ENCODE data around the gene SEMA3B. TPM values are rescaled to one million over a fixed set of nuclear protein-coding genes. Genes with fewer than 3 reads are reported as not detected.
"Not testable (repeated sequence)": the region's sequence is repeated elsewhere in the genome, so short reads cannot be mapped to it uniquely, and the experiment has no call there.

The SEMA3B gene
- total and polyA plus RNA-seq, 4 donors: 19.1 to 139 (median 64.3) TPM

DNA sequence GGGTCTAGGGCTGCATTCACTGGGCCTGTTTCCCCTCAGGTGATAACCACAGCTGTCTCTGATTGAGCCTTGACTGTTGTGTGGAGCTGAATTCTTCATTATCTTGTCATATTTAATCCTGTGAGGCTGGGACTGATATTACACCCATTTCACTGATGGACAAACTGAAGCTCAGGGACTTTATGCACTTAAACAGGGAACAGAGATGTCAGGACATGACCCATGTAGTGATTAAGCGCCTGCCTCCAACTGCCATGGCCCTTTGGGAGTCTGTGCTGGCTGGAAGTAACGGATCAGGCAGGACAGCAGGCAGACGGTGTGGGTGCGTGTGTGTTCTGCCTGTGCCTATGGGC is 25.4 kb upstream of the SEMA3B start:
- no peak overlapping the region for H3K4me3 ChIP-seq (ENCODE audit: low read depth, low read length)
- 86% methylated on average over 4 of the region's 4 CpGs for WGBS (ENCODE audit: insufficient coverage)

GRCh38 chr3:50244813-50245212 is 24.1 kb upstream of the SEMA3B start:
- not testable (repeated sequence) for H3K4me3 ChIP-seq (ENCODE audit: low read depth, low read length); DNase-seq (ENCODE audit: low read depth in 4 of 6, low spot score in 6 of 6); H3K9me3 ChIP-seq (ENCODE audit: control insufficient read depth, insufficient read depth, low read length); H3K27me3 ChIP-seq (ENCODE audit: control insufficient read depth, insufficient read depth, low read length)
- Histone ChIP-seq H3K27ac (ENCODE audit: low read depth, low read length) (peak overlapping the region; percentile 94), H3K36me3 (ENCODE audit: control insufficient read depth, insufficient read depth, low read length) (peaks cover 69% of the 10 kb centered on the region), H3K4me1 (ENCODE audit: control insufficient read depth, insufficient read depth, low read length) (peaks cover 90% of the 10 kb centered on the region)
- 71% methylated on average over 2 of the region's 6 CpGs for WGBS (ENCODE audit: insufficient coverage)

More for the DNA sequence above, 25.4 kb upstream of the SEMA3B start:
- Histone ChIP-seq H3K36me3 (ENCODE audit: control insufficient read depth, insufficient read depth, low read length) (peaks cover 66% of the 10 kb centered on the region), H3K9me3 (ENCODE audit: control insufficient read depth, insufficient read depth, low read length) (no peaks in the 10 kb centered on the region), H3K27me3 (ENCODE audit: control insufficient read depth, insufficient read depth, low read length) (no peaks in the 10 kb centered on the region), H3K4me1 (ENCODE audit: control insufficient read depth, insufficient read depth, low read length) (peaks cover 90% of the 10 kb centered on the region), H3K27ac (ENCODE audit: low read depth, low read length) (peak overlapping the region; percentile 6)
- DNase-seq (ENCODE audit: low read depth in 4 of 6, low spot score in 6 of 6): no peak

DNA sequence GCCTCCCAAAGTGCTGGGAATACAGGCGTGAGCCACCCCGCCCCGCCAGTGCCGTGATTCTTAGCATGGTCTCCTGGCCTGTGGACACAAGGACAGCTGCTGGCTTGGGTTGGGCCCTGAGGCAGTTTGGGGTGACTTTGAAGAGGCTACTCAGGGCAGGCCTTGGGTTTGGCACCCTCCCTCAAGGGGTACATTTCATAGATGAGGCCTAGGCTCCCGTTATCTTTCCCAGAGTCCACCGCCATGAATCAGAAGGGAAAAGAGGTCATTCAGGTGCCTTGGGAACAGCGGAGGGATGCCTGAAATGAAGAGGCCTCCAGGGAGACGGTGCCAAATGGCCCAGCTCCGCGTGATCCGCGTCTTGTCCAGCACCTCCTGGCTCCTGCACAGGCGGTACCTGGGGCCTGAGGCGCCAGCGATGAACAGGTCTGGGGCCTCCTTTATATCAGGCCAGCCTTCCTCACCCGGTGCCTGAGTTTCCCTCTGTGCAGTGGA is 23.6 kb upstream of the SEMA3B start:
- H3K36me3 ChIP-seq (ENCODE audit: control insufficient read depth, insufficient read depth, low read length): peaks cover 68% of the 10 kb centered on the region
- H3K27ac ChIP-seq (ENCODE audit: low read depth, low read length): peak overlapping the region; percentile 94
- no peak for DNase-seq (ENCODE audit: low read depth in 4 of 6, low spot score in 6 of 6)
- no peaks in the 10 kb centered on the region for H3K9me3 ChIP-seq (ENCODE audit: control insufficient read depth, insufficient read depth, low read length)
- peak overlapping the region; percentile 45 for H3K4me3 ChIP-seq (ENCODE audit: low read depth, low read length)
- WGBS (ENCODE audit: insufficient coverage): 50% methylated on average over 16 of the region's 16 CpGs
- H3K27me3 ChIP-seq (ENCODE audit: control insufficient read depth, insufficient read depth, low read length): no peaks in the 10 kb centered on the region
- peaks cover 88% of the 10 kb centered on the region for H3K4me1 ChIP-seq (ENCODE audit: control insufficient read depth, insufficient read depth, low read length)

GRCh38 chr3:50245831-50246516 is 23.0 kb upstream of the SEMA3B start:
- Histone ChIP-seq H3K27me3 (ENCODE audit: control insufficient read depth, insufficient read depth, low read length) (no peaks in the 10 kb centered on the region), H3K4me3 (ENCODE audit: low read depth, low read length) (peak overlapping the region; percentile 45), H3K9me3 (ENCODE audit: control insufficient read depth, insufficient read depth, low read length) (no peaks in the 10 kb centered on the region), H3K36me3 (ENCODE audit: control insufficient read depth, insufficient read depth, low read length) (peaks cover 70% of the 10 kb centered on the region), H3K27ac (ENCODE audit: low read depth, low read length) (peak overlapping the region; percentile 94), H3K4me1 (ENCODE audit: control insufficient read depth, insufficient read depth, low read length) (peaks cover 86% of the 10 kb centered on the region)
- WGBS (ENCODE audit: insufficient coverage): 1% methylated on average over 21 of the region's 25 CpGs
- DNase-seq (ENCODE audit: low read depth in 4 of 6, low spot score in 6 of 6): peak in 3 of 6 donors; percentile 78 to 97 (median 96)

GRCh38 chr3:50246517-50246954 is 22.4 kb upstream of the SEMA3B start:
- Histone ChIP-seq H3K36me3 (ENCODE audit: control insufficient read depth, insufficient read depth, low read length) (peaks cover 73% of the 10 kb centered on the region), H3K9me3 (ENCODE audit: control insufficient read depth, insufficient read depth, low read length) (no peaks in the 10 kb centered on the region), H3K4me3 (ENCODE audit: low read depth, low read length) (peak overlapping the region; percentile 45), H3K27me3 (ENCODE audit: control insufficient read depth, insufficient read depth, low read length) (no peaks in the 10 kb centered on the region), H3K27ac (ENCODE audit: low read depth, low read length) (peak overlapping the region; percentile 94), H3K4me1 (ENCODE audit: control insufficient read depth, insufficient read depth, low read length) (peaks cover 86% of the 10 kb centered on the region)
- WGBS (ENCODE audit: insufficient coverage): 17% methylated on average over 9 of the region's 10 CpGs
- DNase-seq (ENCODE audit: low read depth in 4 of 6, low spot score in 6 of 6): peak in 2 of 6 donors; percentile 58 to 74

DNA sequence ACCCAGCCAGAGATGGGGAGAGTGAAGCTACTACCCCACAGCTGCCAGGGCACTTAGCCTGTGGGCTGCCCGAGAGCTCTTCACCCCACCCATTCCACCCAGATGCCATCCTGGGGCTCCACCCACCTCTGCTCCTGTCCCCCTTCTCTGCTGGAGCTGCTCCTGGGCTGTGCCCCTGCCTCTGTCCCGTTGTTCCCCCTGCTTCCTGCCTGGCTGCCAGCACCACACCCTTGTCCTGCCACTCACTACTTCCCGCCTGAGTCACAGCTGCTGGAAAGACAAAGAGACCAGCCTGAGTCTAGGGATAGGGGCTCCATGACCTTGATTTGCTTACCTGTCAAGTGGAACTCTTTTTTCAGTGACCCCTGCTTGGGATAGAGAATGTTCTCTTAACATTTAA is 20.6 kb upstream of the SEMA3B start:
- Histone ChIP-seq H3K27ac (ENCODE audit: low read depth, low read length) (peak overlapping the region; percentile 61), H3K9me3 (ENCODE audit: control insufficient read depth, insufficient read depth, low read length) (no peaks in the 10 kb centered on the region), H3K4me3 (ENCODE audit: low read depth, low read length) (no peak overlapping the region), H3K4me1 (ENCODE audit: control insufficient read depth, insufficient read depth, low read length) (peaks cover 81% of the 10 kb centered on the region), H3K36me3 (ENCODE audit: control insufficient read depth, insufficient read depth, low read length) (peaks cover 73% of the 10 kb centered on the region), H3K27me3 (ENCODE audit: control insufficient read depth, insufficient read depth, low read length) (no peaks in the 10 kb centered on the region)
- no peak for DNase-seq (ENCODE audit: low read depth in 4 of 6, low spot score in 6 of 6)
- WGBS (ENCODE audit: insufficient coverage): 31% methylated on average over 2 of the region's 3 CpGs

GRCh38 chr3:50249457-50249856 is 19.5 kb upstream of the SEMA3B start:
- 91% methylated on average over 5 of the region's 5 CpGs for whole genome bisulfite sequencing (ENCODE audit: insufficient coverage)
- Histone ChIP-seq H3K4me1 (ENCODE audit: control insufficient read depth, insufficient read depth, low read length) (peaks cover 85% of the 10 kb centered on the region), H3K27ac (ENCODE audit: low read depth, low read length) (no peak overlapping the region), H3K9me3 (ENCODE audit: control insufficient read depth, insufficient read depth, low read length) (no peaks in the 10 kb centered on the region), H3K36me3 (ENCODE audit: control insufficient read depth, insufficient read depth, low read length) (peaks cover 79% of the 10 kb centered on the region), H3K4me3 (ENCODE audit: low read depth, low read length) (no peak overlapping the region), H3K27me3 (ENCODE audit: control insufficient read depth, insufficient read depth, low read length) (no peaks in the 10 kb centered on the region)
- no peak for DNase-seq (ENCODE audit: low read depth in 4 of 6, low spot score in 6 of 6)

DNA sequence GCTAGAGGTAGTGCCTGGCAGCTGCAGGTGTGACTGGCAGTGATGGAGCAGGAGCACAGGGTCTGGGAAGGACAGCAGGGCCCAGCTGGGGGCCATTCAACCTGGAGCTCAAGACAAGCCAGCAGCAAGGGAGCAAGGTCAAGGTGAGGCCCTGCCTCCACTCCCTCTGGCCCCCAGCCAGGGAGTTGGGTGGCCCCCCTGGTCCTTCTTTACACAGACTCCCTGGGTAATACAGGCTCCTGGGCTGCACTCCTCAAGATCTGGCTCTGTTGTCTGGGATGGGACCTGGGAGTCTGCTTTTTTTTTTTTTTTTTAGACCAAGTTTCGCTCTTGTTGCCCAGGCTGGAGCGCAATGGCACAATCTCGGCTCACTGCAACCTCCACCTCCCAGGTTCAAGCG is 18.4 kb upstream of the SEMA3B start:
- DNase-seq (ENCODE audit: low read depth in 4 of 6, low spot score in 6 of 6): no peak
- Histone ChIP-seq H3K27me3 (ENCODE audit: control insufficient read depth, insufficient read depth, low read length) (no peaks in the 10 kb centered on the region), H3K36me3 (ENCODE audit: control insufficient read depth, insufficient read depth, low read length) (peaks cover 84% of the 10 kb centered on the region), H3K27ac (ENCODE audit: low read depth, low read length) (no peak overlapping the region), H3K4me3 (ENCODE audit: low read depth, low read length) (no peak overlapping the region), H3K4me1 (ENCODE audit: control insufficient read depth, insufficient read depth, low read length) (peaks cover 86% of the 10 kb centered on the region), H3K9me3 (ENCODE audit: control insufficient read depth, insufficient read depth, low read length) (no peaks in the 10 kb centered on the region)
- no CpG with 5 or more reads among the region's 4 CpGs for WGBS (ENCODE audit: insufficient coverage)

- Histone ChIP-seq H3K4me3 (ENCODE audit: low read depth, low read length) (no peak overlapping the region), H3K9me3 (ENCODE audit: control insufficient read depth, insufficient read depth, low read length) (no peaks in the 10 kb centered on the region), H3K4me1 (ENCODE audit: control insufficient read depth, insufficient read depth, low read length) (peaks cover 86% of the 10 kb centered on the region), H3K27me3 (ENCODE audit: control insufficient read depth, insufficient read depth, low read length) (no peaks in the 10 kb centered on the region), H3K36me3 (ENCODE audit: control insufficient read depth, insufficient read depth, low read length) (peaks cover 89% of the 10 kb centered on the region), H3K27ac (ENCODE audit: low read depth, low read length) (no peak overlapping the region)
- 86% methylated on average over 7 of the region's 8 CpGs for WGBS (ENCODE audit: insufficient coverage)
- no peak for DNase-seq (ENCODE audit: low read depth in 4 of 6, low spot score in 6 of 6)
These were observed 17.7 kb upstream of the SEMA3B start for GRCh38 chr3:50251220-50251619.
